Prostate gland (tissue), 2 donors: ENCODE measurements around the gene HRC.

Source experiments
- POLR2A ChIP-seq: fragments of 450-650 bp; IDR thresholded peaks from one replicate; pipeline ENCODE4 v1.6.1; 2016; ENCODE audit warnings: antibody characterized with exemption, mild to moderate bottlenecking
- TF ChIP-seq, protein P1 (sequence below), 4 experiments: fragments of 200-600 bp in 2 of 4; fragments of 450-650 bp in 2 of 4; sonication (generic) in 2 of 4; IDR thresholded peaks; 1 replicate in 3 of 4; 2 replicates in 1 of 4; pipeline ENCODE4 v1.5.1; 2016 to 2019; ENCODE audit warnings: antibody characterized with exemption in 4 of 4, mild to moderate bottlenecking in 2 of 4, moderate library complexity in 2 of 4

DNA sequence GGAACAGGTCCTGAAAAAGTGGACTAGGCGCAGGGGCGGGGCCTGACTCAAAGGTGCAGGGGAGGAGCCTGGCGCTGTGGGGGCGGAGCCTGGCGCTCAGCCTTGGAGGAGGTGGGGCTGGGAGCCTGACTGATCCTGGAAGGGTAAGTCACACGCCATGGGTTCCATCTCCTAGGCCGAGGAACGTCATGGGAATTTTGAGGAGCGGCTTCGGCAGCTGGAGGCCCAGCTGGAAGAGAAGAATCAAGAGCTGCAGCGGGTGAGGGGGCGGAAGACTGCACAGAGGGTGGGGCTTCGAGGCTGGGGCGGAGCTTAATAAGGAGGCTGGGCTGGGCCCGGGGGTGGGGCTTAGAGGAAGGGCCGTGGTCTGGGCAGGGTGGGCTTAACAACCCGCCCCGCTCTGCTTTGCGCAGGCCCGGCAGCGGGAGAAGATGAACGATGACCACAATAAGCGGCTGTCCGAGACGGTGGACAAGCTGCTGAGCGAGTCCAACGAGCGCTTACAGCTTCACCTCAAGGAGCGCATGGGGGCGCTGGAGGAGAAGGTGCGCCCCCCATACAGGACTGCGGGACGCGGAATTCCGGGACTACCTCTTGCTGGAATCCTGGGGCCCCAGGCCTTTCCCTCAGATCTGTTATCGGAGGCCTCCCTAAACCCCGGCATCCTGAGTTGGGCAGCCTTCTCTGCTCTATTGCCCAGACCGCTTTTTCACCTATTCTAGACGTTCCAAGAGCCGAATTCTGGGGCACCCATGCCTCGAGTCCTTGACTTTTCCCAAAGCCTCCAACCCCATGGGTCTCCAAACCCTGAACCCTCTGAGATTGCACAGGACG, 21.4 kb downstream of the HRC start:
- TF ChIP-seq, protein P1, sequence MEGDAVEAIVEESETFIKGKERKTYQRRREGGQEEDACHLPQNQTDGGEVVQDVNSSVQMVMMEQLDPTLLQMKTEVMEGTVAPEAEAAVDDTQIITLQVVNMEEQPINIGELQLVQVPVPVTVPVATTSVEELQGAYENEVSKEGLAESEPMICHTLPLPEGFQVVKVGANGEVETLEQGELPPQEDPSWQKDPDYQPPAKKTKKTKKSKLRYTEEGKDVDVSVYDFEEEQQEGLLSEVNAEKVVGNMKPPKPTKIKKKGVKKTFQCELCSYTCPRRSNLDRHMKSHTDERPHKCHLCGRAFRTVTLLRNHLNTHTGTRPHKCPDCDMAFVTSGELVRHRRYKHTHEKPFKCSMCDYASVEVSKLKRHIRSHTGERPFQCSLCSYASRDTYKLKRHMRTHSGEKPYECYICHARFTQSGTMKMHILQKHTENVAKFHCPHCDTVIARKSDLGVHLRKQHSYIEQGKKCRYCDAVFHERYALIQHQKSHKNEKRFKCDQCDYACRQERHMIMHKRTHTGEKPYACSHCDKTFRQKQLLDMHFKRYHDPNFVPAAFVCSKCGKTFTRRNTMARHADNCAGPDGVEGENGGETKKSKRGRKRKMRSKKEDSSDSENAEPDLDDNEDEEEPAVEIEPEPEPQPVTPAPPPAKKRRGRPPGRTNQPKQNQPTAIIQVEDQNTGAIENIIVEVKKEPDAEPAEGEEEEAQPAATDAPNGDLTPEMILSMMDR (IDR thresholded peaks at IDR 0.05), result peak in 1 of 4 experiments; percentile 10
- TF ChIP-seq POLR2A, result no peak
